A673 (cell line): ENCODE results near the gene RASSF4.

Source experiments
- EZH2 ChIP-seq: fragments of 200-600 bp; sonication (generic); IDR thresholded peaks from 2 replicates; pipeline ENCODE4 v1.6.1; 2017; ENCODE audit warnings: borderline replicate concordance, low read depth, mild to moderate bottlenecking, mixed read lengths, antibody characterized with exemption, low read length; ENCODE audit not compliant: poor library complexity, severe bottlenecking
- TF ChIP-seq, protein P1 (sequence below): fragments of 300-800, 200-600 bp; sonication (generic); conservative IDR thresholded peaks from 2 replicates; pipeline ENCODE4 v1.5.1; 2017; ENCODE audit warnings: low read depth, mild to moderate bottlenecking, antibody characterized with exemption, low read length, moderate library complexity, mixed read lengths

- TF ChIP-seq, protein P1, sequence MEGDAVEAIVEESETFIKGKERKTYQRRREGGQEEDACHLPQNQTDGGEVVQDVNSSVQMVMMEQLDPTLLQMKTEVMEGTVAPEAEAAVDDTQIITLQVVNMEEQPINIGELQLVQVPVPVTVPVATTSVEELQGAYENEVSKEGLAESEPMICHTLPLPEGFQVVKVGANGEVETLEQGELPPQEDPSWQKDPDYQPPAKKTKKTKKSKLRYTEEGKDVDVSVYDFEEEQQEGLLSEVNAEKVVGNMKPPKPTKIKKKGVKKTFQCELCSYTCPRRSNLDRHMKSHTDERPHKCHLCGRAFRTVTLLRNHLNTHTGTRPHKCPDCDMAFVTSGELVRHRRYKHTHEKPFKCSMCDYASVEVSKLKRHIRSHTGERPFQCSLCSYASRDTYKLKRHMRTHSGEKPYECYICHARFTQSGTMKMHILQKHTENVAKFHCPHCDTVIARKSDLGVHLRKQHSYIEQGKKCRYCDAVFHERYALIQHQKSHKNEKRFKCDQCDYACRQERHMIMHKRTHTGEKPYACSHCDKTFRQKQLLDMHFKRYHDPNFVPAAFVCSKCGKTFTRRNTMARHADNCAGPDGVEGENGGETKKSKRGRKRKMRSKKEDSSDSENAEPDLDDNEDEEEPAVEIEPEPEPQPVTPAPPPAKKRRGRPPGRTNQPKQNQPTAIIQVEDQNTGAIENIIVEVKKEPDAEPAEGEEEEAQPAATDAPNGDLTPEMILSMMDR = no peak
- no peak for TF ChIP-seq EZH2
These were observed 35.9 kb downstream of the RASSF4 start for GRCh38 chr10:44995581-44995913.
